Vagina (tissue), 2 donors: ENCODE results near the gene SIRPA. TPM values are rescaled to one million over a fixed set of nuclear protein-coding genes. Genes with fewer than 3 reads are reported as not detected.

Experiments
- DNase-seq, 2 donors: peaks; one replicate each; pipeline ENCODE4 v3.0.0-alpha.2; 2017; ENCODE audit errors: extremely low spot score in 2 of 2
- H3K27ac ChIP-seq: fragments of 200-600 bp; sonication (generic); one replicate; pipeline ENCODE4 v1.5.1; 2019
- H3K27me3 ChIP-seq: fragments of 200-600 bp; sonication (generic); one replicate; pipeline ENCODE4 v1.5.1; 2019
- H3K36me3 ChIP-seq, 2 donors: fragments of 200-600 bp; sonication (generic); one replicate each; pipeline ENCODE4 v1.5.1; 2017 to 2019
- H3K4me1 ChIP-seq: fragments of 200-600 bp; sonication (generic); one replicate; pipeline ENCODE4 v1.5.1; 2019
- H3K4me3 ChIP-seq, 2 donors: fragments of 200-600 bp; sonication (generic); 1 replicate in 1 of 2; 2 replicates in 1 of 2; pipeline ENCODE4 v1.5.1; 2016 to 2019
- H3K9me3 ChIP-seq: fragments of 200-600 bp; sonication (generic); one replicate; pipeline ENCODE4 v1.5.1; 2019
- POLR2A ChIP-seq, 2 donors: fragments of 450-650 bp; IDR thresholded peaks; one replicate each; pipeline ENCODE4 v1.6.1; 2017; ENCODE audit warnings: antibody characterized with exemption in 2 of 2, mild to moderate bottlenecking in 2 of 2, moderate library complexity in 2 of 2
- POLR2AphosphoS5 ChIP-seq, 2 donors: sonication (generic); formaldehyde crosslinking; IDR thresholded peaks; one replicate each; pipeline ENCODE4 v1.9.0; 2017; ENCODE audit warnings: antibody characterized with exemption in 2 of 2, mild to moderate bottlenecking in 2 of 2, low read depth in 1 of 2; ENCODE audit not compliant: insufficient read depth in 1 of 2
- intact Hi-C: fragments of 100-400 bp; cut with DNase I; formaldehyde crosslinking; loops from one replicate; pipeline ENCODE4 v1.15.1; 2023
- total RNA-seq: library from RNA; depleted of rRNA; stranded (reverse); fragments of >200 nt; gene quantifications from one replicate; pipeline ENCODE4 v1.2.3, GENCODE V29; 2016
- TF ChIP-seq, protein P1 (sequence below), 3 experiments: fragments of 450-650 bp in 2 of 3; fragments of 200-600 bp in 1 of 3; sonication (generic) in 1 of 3; IDR thresholded peaks; one replicate each; pipeline ENCODE4 v1.5.1; 2017 to 2019; ENCODE audit warnings: antibody characterized with exemption in 3 of 3, mild to moderate bottlenecking in 2 of 3, moderate library complexity in 2 of 3

Gene SIRPA
- total RNA-seq, 1 donor from 2014 or later, result 52.3 TPM

DNA sequence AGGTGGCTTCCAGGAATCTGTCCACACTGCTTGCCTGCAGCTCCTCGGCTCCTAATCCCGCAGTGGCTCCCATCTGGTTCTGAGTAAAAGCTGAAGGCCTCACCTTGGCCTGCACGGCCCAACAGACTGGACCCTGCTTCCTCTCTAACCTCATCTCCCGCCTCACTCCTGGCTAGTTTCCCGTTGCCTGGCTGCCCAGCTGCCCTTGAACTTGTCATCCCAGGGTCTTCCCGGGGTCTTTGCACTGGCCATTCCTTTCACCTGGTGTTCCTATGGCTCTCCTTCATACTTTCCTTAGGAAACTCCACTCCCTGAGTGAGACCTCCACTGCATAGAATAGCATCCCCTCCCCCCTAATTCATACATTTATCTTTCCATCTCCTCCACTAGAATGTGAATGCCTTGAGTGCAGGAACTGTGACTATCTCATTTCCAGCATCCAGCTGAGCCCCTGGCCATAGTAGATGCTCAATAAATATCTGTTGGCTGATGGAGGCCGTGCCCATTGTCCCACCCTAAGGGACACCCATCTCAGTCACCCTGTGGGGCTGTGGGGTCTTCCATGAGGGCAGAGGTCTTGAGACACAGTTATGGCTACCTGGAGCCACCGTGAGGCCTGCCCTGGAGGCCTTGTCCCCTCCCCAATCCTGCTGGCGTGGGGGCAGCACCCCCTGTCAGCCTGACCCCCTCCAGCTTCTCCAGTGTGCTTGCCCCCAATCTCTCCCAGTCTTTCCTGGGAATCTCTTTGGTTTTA lies 9.1 kb upstream of the SIRPA start:
- H3K27ac ChIP-seq, result no peak overlapping the region
- H3K27me3 ChIP-seq, result no peaks in the 10 kb centered on the region
- H3K36me3 ChIP-seq, result no peaks in the 10 kb centered on the region
- DNase-seq, result no peak
- intact Hi-C loops, result loop anchor here (2.0 to 10.0 kb wide), 3 partner anchors 43 to 579 kb away; no protein-coding TSS in a partner anchor
- no peak overlapping the region for H3K4me3 ChIP-seq
- no peaks in the 10 kb centered on the region for H3K9me3 ChIP-seq
- H3K4me1 ChIP-seq, result peaks cover 53% of the 10 kb centered on the region
- TF ChIP-seq POLR2A (IDR thresholded peaks at IDR 0.05) (no peak), POLR2AphosphoS5 (IDR thresholded peaks at IDR 0.05; ENCODE audit: insufficient read depth in 1 of 2, low read depth in 1 of 2) (no peak)
- TF ChIP-seq, protein P1, sequence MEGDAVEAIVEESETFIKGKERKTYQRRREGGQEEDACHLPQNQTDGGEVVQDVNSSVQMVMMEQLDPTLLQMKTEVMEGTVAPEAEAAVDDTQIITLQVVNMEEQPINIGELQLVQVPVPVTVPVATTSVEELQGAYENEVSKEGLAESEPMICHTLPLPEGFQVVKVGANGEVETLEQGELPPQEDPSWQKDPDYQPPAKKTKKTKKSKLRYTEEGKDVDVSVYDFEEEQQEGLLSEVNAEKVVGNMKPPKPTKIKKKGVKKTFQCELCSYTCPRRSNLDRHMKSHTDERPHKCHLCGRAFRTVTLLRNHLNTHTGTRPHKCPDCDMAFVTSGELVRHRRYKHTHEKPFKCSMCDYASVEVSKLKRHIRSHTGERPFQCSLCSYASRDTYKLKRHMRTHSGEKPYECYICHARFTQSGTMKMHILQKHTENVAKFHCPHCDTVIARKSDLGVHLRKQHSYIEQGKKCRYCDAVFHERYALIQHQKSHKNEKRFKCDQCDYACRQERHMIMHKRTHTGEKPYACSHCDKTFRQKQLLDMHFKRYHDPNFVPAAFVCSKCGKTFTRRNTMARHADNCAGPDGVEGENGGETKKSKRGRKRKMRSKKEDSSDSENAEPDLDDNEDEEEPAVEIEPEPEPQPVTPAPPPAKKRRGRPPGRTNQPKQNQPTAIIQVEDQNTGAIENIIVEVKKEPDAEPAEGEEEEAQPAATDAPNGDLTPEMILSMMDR (IDR thresholded peaks at IDR 0.05), result no peak

DNA sequence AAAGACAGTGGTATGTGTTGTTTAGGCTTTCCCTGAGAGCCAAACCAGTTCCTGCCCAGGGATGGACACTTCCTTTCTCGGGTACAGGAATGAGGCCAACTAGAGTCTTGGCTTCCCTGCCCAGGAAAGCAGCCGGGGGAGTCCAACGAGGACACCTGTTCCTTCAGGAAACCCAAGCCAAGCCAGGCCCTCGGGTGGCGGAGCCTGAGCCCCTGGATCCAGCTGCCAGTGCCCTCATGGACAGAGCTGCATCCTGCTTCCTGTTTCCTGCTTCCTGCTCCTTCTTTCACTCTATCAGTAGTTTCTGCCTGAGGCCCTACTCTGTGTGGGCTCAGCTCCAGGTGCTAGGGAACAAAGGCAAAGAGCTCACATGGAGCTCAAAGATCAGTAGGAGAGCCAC lies 7.9 kb upstream of the SIRPA start:
- TF ChIP-seq POLR2AphosphoS5 (IDR thresholded peaks at IDR 0.05; ENCODE audit: insufficient read depth in 1 of 2, low read depth in 1 of 2), result peak in 1 of 2 donors; percentile 17
- TF ChIP-seq, protein P1 (IDR thresholded peaks at IDR 0.05), result no peak
- TF ChIP-seq POLR2A (IDR thresholded peaks at IDR 0.05), result no peak
- DNase-seq, result no peak

GRCh38 chr20:1887756-1888155 lies 7.5 kb upstream of the SIRPA start:
- H3K4me1 ChIP-seq, result peaks cover 46% of the 10 kb centered on the region
- TF ChIP-seq POLR2AphosphoS5 (IDR thresholded peaks at IDR 0.05; ENCODE audit: insufficient read depth in 1 of 2, low read depth in 1 of 2) (no peak), POLR2A (IDR thresholded peaks at IDR 0.05) (no peak)
- TF ChIP-seq, protein P1 (IDR thresholded peaks at IDR 0.05), result no peak
- H3K27me3 ChIP-seq, result no peaks in the 10 kb centered on the region
- H3K4me3 ChIP-seq, result no peak overlapping the region
- H3K9me3 ChIP-seq, result no peaks in the 10 kb centered on the region
- intact Hi-C loops, result loop anchor here (5.0 to 10.0 kb wide), 2 partner anchors 85 to 577 kb away; no protein-coding TSS in a partner anchor
- H3K36me3 ChIP-seq, result no peaks in the 10 kb centered on the region
- no peak overlapping the region for H3K27ac ChIP-seq
- no peak for DNase-seq

More for the DNA sequence above, 7.9 kb upstream of the SIRPA start:
- H3K36me3 ChIP-seq, result no peaks in the 10 kb centered on the region
- H3K4me1 ChIP-seq, result peaks cover 45% of the 10 kb centered on the region
- no peaks in the 10 kb centered on the region for H3K9me3 ChIP-seq
- H3K4me3 ChIP-seq, result no peak overlapping the region
- intact Hi-C loops, result loop anchor here (5.0 to 10.0 kb wide), 2 partner anchors 85 to 577 kb away; no protein-coding TSS in a partner anchor
- H3K27ac ChIP-seq, result no peak overlapping the region
- H3K27me3 ChIP-seq, result no peaks in the 10 kb centered on the region

DNA sequence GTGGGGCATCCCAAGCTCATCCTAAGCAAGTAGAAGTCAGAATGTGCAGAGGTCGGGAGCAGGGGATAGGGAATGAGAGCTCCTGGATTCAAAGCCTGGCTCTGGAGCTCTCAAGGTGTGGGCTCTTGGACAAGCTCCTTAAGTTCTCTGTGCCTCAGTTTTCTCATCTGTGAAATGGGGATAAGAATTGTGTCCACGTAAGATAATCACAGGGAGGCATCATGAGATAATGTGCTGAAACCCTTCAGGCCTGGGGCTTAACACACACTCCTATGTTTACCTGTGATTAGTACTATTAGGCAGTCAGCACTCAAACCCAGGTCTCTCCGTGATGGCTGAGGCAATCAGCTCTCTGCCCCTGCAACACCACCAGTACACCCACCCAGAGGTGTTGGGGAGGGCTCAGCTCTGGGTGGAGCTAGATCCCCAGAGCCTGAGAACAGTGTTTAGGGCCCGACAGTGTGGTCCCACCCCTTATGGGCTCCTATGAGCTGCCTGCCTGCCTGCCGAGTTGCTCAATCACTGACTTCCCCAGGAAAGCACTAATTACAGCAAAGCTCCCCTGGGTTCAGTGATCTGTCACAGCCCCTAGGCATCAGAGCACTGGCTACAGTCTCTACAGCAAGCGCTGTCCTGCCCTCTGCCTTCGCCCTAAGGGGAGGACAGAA lies 6.3 kb upstream of the SIRPA start:
- no peak for DNase-seq
- Histone ChIP-seq H3K4me3 (no peak overlapping the region), H3K27me3 (no peaks in the 10 kb centered on the region), H3K4me1 (peaks cover 46% of the 10 kb centered on the region), H3K27ac (no peak overlapping the region), H3K9me3 (no peaks in the 10 kb centered on the region), H3K36me3 (no peaks in the 10 kb centered on the region)
- intact Hi-C loops, result loop anchor here (5.0 to 10.0 kb wide), 2 partner anchors 87 to 576 kb away; no protein-coding TSS in a partner anchor
- TF ChIP-seq POLR2A (IDR thresholded peaks at IDR 0.05) (no peak), POLR2AphosphoS5 (IDR thresholded peaks at IDR 0.05; ENCODE audit: insufficient read depth in 1 of 2, low read depth in 1 of 2) (peak in 1 of 2 donors; percentile 15)

GRCh38 chr20:1890469-1891262 lies 4.5 kb upstream of the SIRPA start:
- H3K36me3 ChIP-seq, result no peaks in the 10 kb centered on the region
- no peak overlapping the region for H3K27ac ChIP-seq
- intact Hi-C loops, result no loop called here

More at GRCh38 chr20:1890469-1891262, 4.5 kb upstream of the SIRPA start:
- Histone ChIP-seq H3K27me3 (no peaks in the 10 kb centered on the region), H3K9me3 (no peaks in the 10 kb centered on the region), H3K4me1 (peaks cover 45% of the 10 kb centered on the region), H3K4me3 (no peak overlapping the region)
- no peak for DNase-seq
- TF ChIP-seq POLR2AphosphoS5 (IDR thresholded peaks at IDR 0.05; ENCODE audit: insufficient read depth in 1 of 2, low read depth in 1 of 2) (no peak), POLR2A (IDR thresholded peaks at IDR 0.05) (no peak)
- TF ChIP-seq, protein P1 (IDR thresholded peaks at IDR 0.05), result no peak
